GM19324 (cell line): ENCODE data around the gene HOXB6.

Experiments
- ATAC-seq: cut with Tn5 transposase; IDR thresholded peaks from one replicate; pipeline ENCODE4 v1.9.1; 2021; ENCODE audit warnings: mild to moderate bottlenecking, moderate library complexity; ENCODE audit not compliant: unreplicated experiment, low FRiP score

The HOXB6 gene

DNA sequence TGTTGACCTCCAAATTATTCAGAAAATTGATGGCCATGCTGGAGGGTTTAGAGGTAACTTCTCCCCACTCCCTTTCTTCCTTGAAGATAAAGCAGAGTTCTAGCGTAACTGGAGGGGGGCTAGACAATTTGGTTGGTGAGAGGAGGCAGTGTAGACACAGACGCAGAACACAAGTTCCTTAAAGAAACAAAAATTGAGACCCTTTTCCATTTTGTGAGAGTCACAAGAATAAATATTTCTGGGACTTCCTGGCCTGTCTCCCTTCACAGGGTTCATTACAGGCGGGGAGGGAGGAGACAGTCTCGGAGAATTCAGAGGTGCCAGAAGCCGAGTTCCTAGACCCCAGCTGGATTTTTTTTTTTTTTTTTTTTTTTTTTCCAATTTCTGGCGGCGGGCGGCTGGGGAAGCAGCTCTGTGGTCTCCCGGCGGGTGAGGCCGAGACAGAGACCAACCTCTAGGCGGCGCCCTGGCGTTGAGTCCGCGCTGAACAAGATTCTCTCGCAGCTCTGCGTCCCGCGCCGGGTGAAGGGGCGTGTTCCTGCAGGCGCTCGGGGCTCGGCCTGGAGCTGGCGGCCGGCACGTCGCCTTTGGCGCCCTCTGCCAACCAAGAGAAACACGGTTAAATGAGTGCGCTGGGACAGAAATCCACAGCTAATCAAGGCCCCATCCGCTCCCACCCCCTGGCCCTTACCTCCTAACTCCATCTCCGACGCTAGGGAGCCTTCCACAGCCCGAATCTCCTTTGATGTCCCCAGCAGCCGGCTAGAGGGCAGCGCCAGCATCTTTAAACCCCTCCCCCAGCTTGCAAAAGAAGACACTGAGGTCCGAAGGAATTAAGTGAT lies 31.6 kb upstream of the HOXB6 start:
- ATAC-seq, result no peak

DNA sequence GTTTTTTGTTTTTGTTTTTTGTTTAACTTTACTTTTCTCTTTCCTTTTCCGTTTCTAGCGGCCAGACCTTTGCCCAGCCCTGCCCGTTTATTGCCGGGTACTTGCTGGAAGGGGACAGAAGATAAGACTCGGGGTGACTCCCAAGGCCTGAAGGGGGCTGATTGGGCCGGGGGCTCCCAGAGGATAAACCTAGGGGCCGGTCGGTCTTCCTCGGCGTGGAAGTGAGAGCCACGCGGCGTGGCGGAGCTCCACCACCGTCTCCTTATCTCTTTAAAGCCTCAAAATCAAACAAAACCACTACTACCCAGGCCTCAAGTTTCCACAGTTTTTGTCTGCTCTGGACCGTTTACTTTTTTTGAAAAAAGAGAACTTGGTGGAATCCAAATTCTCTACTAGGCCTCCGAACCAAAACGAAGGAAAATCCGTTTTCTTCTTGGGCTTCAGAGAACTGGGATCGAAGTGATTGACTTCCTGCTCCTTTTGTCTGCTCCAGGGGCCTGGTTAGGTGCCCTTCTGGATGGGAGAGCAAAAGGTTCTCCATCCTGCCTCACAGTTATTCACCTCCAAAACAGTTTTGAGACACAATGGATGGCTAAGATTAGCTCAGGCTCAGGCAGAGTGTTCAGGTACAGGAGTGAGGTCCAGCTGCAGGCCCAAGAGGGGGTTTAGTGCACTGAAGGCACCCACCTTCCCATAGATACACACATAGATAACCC lies 29.9 kb upstream of the HOXB6 start:
- ATAC-seq, result no peak

DNA sequence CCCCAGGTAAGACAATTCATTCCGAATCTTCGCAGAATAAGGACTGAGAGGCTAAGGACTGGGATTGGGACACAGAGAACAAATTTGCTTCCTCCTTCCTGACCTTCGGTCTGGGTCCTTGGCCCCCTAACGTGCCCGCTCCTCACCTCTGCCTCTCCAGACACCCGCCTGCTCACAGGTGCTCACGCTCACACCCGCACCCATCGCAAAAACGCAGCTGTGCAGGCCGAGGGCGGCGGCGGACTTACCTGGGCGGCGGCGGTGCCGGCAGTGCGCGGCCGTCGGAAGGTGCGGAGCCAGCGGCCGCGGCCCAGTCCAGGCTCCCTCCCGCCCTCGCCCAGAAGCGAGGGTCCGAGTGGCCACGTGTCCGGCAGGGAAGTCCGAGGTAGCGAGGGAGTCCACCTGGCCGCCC lies 28.5 kb upstream of the HOXB6 start:
- no peak for ATAC-seq

DNA sequence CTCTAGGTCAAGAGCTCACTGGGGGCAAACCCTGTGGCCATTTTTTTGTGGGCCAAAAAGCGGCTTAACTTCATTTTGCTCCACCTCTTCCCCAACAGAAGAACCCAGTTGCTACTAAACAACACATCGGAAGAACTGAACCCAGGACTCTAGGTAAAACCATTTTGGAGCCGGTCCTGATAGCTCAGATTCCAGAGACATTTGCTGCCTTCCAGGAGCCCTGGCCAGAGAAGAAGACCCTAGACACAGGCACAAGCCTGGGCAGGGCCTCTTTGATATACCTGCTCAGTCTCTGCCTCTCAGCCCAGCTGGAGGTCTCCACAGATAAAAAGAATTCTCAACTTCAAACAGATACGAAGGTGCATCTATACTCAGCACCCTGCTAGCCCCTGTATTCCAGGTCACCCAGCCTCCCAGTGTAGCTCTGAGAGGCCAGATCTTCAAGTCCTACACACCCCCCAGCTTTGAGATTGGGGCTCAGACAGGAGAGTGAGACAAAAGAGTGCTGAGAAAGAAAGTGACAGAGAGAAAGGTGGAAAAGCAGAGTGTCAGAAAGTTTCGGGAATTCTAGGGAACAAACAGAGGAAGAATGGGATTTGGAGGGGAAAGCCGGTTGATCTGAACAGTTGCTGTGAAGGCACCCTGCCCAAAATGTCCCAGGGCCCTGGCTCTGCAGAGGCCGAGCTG lies 27.9 kb upstream of the HOXB6 start:
- ATAC-seq, result no peak

DNA sequence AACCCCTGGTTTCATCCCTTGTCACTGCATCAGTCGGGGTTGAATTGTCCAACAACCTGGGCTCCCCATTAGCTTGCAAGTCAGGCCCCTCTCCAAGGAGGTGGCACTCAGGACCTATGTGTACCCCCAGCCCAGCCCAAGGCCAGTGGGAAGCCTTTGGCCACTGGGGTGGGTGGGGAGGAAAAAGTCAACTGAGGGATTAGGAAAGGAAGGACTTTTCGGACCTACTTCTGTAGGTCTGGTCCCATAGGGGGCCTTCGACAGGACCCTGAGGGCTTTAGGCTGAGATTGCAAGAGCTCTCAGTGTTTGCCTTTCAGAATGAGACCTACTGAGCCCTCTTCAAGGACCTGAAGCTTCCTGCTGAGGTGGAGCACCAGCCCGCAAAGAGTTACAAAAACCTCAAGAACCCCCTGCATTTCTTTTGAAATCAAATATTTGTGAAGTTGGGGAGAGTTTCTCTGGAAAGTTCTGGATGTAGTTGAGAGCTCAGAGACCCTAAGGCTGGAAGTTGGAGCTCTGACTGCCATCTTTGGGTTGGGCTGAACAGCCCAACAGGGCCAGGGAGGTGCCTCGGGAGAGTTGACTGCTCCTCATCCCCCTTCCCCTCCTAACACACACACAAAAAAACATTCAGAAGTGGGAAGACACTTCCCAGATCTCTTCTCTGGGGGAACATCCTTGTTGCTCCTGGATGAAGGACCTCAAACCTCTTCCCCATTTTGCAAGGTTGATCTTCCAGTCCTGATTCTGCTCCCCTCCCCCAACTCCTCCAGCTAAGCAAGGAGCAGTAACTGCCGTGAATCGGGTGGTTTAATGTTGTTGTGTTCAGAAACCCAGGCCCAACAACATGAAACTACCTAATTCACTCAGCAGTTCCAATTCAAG lies 27.1 kb upstream of the HOXB6 start:
- ATAC-seq, result no peak

DNA sequence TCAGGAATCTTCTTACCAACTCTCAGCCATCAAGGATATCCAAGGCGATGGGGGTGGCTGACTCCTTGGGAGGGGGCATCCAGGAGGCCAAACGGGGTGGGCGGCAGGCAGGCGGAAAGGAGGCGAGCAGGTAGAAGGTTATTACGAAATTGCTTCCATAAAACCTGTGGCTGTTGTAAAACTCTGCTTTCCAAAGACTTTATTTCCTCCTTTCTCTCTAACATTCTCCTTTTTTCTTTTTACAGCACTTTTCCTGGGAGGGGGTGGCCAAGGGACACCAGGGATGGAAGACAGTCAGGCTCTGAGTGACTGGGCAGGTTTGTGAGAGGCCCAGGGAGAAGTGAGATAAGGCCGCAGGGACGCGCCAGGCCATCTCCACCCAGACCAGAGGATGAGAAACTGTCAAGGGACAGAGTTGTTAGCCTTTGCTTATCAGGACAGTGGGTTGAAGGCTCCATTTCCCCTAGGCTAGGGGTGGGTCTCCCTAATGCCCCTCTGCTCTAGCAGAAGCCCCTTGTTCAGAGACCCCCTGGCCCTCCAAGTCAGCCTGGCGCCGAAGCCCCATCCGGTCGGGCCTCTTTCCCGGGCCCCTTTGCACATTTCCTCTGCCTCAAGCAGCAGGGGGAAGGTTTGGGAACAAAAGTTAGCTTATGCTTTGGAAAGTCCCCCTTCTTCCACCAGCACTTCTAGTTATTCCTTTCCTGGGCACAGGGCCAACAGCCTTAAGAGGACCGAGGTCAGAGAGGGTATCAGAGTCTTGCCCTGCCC lies 26.3 kb upstream of the HOXB6 start:
- ATAC-seq, result no peak

DNA sequence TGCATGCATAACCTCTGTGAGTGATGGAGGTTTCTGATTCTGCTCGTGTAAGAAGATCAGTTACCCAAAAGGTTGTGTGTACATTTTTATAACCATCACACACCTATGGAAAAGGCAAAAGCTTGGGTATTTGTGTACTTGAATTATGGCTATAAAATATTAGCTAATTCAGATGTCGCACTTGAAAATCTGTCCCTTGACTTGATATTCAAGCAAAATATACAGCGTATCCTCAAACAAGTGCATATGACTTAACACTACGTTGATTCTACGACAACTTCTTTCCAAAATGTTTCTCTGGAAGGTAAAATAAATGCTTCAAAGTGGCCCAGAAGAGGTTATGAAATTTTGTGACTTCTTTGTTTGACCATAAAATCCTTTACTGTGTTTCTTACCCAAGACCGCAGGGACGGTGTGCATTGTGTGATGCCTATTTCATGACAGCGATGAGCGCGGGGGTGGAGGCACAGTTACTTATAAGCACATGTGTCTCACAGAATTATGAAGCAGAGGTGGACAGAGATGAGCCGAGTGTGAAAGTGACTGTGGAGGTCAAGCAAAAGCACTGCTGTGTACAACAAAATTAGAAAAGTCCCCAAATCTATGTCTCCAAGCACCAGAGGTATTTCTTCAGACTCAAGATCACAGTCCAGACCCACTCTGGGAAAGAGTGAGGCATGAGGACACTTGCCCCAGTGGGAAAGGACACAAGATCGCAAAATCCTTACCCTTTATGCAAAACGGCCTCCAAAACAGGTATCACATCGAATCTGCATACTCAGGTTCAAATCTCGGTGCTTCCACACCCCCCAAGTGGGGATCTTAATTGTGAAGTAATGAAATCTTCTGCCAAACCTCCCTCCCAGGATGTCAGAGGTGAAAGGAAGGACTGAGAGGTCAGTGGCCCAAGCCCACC lies 25.5 kb upstream of the HOXB6 start:
- ATAC-seq, result no peak

DNA sequence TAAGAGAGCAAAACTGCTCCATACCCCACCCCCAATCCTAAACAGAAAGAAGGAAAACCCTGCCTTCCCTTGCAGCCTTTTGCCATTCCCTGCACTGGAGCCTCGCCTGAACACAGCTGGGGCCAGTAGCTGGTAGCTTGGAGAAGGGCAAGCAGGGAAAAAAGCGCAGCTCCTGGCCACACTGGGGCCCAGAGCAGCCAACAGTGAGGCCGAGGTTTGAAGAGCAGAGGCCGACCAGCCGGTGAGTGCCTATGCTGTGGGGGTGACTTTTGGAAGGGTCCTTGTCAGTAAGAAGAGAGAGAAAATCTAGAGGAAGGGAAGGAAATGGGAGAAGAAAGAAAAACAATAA lies 24.6 kb upstream of the HOXB6 start:
- no peak for ATAC-seq

DNA sequence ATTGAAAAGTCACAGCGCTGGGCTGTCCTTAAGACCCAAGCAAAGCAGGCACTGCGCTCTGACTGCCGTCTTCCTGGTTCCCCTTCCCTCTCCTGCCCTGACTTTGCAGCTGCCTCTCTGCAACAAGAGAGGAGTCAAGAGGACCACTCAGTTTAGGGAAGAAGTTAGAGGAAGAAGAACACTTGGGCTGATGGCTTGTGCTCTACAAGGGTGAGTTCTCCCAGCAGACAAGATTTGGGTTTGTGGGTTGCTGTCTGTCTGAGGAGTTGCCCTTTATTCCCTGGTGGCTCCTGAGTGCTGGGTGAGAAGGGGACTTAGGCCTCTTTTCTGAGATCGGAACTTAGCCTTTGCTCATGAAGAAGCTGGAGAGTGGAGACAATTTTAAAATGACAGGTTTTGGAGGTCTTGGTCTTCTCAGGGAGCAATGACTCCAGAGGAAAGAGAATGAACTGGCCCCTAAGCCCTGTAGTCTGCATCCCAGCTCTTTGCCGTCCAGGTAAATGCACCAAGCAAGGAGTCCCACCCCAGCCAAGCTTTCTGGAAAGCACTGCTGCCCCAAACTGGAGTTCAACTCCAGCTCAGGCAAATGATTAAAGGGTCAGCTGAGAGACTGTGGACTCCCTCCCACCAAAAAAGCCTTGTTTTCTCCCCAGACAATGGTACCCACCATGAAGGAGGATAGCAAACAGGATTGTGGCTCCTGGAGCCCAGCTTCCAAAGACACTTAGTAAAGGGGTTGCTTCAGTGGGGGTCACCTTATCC lies 24.0 kb upstream of the HOXB6 start:
- ATAC-seq, result no peak

DNA sequence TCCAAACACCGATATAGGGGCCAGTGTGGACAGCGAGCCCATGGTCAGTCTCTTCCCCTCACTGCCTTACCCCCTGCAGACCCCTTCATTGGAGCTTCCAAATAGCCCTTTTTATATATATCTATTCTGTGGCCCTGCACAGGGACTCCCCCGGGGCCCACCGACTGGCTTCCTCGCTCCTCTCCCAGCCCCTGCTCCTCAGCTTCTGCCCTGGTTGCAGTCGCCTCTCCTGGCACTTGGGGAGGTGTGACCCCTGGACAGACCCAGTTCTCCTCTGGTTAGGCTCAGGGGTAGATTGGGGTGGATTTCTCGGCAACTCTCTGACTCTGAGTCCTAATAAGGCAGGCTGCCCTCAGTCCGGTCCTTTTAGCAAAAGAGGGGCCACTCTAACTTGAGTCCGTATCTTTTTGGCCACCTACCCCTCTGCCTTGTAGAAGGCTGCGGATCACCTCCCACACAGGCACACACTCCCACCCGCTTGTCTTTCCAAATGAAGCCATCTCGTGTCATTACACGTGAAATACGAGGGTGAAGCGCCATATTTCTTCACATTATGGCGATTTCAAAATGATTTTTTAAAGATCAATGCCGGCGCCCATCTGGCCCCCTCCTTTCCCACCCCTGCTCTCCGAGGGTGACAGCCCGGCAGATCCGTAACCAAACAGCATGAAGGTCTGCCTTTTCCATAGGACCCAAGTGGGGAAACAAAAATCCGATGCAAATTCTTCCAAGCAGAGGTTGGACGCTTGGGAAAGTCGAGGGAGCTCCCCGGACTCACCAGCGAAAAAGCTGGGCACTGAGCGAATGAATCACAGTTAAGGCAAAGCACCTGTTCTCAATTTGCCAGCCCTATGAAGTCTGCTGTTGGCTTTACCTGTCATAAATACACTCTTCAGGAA lies 23.1 kb upstream of the HOXB6 start:
- ATAC-seq, result no peak

DNA sequence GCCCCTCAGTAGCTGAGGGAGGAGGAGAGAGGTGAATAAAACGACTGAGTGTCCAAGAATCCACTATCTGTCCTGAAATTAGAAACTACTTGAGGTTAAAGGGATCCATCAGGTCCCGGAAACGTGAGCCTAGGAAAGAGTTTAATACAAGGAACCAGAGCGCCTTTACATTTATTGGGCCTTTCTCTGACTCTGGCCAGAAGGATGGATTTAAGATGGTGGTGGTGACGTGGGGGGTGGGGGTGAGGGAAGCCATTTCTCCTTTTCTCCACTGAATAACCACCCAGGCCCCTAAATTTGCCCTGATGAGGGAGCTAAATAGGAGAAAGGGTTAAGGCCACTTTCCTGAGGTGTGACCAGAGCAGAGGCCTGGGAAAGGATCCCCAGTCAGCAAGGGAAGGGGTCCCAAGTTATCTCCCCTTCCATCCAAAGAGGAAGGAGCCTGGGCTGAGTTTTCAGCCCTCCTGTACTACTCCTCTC lies 22.4 kb upstream of the HOXB6 start:
- no peak for ATAC-seq

DNA sequence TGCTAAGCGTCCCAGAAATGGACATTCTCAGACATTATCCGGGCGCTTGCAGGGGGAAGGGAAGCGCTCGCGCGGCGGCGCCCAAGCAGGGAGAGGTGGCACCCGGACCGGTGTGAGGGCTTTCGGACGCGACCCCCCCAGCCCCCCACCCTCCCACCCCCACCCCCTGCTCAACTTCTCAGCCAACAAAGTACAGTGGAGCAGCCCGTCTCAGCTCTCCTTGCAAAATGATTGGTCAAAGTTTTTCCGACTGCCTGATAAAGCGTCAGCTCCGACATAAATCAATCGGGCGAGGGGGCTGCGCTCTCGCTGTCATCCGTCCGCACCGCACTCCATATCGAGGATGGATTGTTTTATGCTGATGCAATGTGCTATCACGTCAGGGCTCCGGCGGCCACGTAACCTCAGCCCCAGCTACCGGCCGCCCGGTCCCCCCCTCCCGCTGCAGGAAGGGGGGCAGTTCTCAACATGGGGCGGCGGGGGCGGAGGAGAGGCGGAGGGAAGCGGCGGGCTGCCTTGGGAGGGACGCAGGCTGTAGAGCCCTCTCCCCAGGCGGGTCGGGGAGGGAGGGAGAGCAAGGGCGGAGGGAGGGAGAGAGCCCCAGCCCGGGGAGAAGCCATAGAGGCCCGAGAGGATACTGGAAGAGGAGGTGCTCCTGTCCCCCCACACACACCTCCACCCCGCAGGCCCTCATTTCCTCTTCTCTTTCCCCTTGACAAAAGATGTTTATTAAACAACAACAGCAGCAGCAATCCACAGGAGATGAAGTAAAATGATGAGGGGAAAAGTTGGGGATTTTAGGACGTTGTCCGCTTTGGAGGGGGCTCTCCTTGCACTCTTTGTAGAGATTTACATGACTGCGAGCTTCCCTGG lies 21.7 kb upstream of the HOXB6 start, which contains the start of gene HOXB9:
Gene HOXB9, minus strand, starts transcription at position 114 of the 873 bp plus-strand sequence. Its CDS starts 89 bp downstream, at position 25.
- ATAC-seq, result peak; percentile 17

DNA sequence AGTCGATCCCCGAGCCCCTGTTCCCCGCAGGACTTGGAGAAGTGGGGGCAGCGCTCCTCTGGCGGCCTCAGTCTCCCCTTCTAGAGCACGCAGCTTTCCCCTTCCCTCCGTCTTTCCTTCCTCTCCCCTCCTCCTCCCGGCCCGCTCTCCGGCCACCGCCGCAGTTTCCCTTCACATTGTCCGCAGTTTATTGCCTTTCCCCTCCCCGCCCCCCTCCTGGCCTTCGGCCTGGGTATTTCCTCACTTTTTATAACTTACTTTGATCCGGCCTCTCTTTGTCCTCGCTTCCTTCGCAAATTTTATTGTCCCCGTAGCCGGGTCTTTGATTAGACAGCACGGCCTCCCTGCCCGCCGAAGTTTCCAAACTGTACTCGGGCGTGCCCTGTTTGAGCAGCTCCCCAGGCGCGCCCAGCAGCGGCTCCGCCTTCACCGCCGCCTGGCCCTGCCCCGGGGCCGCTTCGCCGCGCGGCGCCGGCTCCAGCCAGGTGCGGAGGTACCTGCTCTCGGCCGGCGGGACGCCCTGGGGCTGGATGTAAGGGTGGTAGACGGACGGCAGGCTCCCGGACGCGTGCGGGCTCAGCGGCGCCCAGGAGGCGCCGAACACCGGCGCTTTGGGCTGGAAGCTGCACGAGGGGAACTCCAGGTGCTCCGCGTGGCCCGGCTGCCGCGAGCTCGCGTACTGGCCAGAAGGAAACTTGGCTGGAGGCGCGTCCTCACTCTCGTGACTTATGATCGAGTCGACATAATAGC lies 20.9 kb upstream of the HOXB6 start:
- peak; percentile 43 for ATAC-seq

DNA sequence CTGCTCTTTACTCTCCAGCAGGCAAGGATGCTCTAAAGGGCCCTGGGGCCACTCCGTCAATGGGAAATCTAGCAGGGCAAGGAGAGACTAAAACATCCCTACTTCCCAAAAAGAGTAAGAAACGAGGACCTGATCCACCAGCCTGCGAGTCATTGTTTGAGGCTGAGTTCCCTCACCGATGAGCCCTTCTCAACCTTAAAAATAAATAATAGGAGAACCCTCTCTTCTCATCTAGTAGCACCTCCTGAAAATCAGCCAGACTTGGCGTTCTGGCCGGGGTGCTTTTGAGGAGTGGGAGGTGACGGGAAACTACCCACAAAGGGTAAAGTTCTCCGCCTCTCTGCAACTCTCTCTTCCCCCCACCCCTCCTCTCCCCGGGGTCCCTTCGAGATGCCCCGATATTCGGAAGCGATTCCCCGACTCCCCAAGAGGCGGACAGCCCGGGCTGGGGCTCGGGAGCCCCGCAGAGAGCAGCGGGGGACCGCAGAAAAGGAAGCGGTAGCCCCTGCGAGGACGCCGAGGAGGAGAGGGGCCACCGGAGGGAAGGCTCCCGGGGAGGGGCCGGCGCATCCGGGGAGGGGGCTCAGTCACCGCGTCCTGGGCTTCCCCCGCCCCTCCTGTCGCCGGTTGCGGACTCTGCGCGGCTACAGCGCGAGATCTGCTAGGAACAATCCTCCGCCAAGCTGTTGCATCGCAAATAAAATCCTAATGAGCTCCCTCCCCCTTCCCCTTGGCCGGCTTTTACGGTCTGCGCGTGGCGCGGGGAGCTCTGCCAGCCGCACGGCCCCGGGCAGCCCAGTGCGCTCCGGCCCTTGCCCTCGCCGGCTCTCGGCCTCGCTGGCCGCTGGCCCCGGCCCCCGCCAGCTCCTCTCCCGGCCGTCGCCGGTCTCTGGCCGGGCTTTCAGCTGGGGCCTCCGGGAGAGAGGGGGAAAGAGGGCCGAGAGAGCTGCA lies 20.0 kb upstream of the HOXB6 start:
- no peak for ATAC-seq
